ENCODE results near the gene DOCK4. TPM values are rescaled to one million over a fixed set of nuclear protein-coding genes. Genes with fewer than 3 reads are reported as not detected.

The DOCK4 gene
- total RNA-seq, 4 donors from 2014 or later = 30.8 to 49.8 (median 37.2) TPM

DNA sequence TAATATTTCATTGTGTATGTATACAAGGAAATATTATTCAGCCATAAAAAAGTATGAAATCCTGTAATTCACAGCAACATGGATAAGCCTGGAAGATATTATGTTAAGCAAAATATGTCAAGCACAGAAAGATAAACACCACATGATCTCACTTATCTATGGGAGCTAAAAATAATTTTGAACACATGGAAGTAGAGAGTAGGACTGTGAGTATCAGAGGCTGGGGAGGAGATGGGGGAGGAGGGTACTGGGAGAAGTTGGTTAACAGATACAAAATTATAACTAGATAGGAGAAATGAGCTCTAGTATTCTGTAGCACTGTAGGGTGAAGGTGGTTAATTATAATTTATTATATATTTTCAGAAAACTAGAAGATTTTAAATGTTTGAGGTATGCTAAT lies 132.7 kb downstream of the DOCK4 start:
- Histone ChIP-seq H3K36me3 (no peaks in the 10 kb centered on the region), H3K27me3 (no peaks in the 10 kb centered on the region), H3K9me3 (peaks cover 0 to 9% (median 0%) of the 10 kb centered on the region in 4 donors), H3K27ac (no peak overlapping the region), H3K4me3 (no peak overlapping the region), H3K4me1 (peaks cover 0 to 16% (median 2%) of the 10 kb centered on the region in 4 donors)
- TF ChIP-seq EP300 (IDR thresholded peaks at IDR 0.05) = no peak
- no peak for TF ChIP-seq POLR2A (IDR thresholded peaks at IDR 0.05)
- TF ChIP-seq, protein P1, sequence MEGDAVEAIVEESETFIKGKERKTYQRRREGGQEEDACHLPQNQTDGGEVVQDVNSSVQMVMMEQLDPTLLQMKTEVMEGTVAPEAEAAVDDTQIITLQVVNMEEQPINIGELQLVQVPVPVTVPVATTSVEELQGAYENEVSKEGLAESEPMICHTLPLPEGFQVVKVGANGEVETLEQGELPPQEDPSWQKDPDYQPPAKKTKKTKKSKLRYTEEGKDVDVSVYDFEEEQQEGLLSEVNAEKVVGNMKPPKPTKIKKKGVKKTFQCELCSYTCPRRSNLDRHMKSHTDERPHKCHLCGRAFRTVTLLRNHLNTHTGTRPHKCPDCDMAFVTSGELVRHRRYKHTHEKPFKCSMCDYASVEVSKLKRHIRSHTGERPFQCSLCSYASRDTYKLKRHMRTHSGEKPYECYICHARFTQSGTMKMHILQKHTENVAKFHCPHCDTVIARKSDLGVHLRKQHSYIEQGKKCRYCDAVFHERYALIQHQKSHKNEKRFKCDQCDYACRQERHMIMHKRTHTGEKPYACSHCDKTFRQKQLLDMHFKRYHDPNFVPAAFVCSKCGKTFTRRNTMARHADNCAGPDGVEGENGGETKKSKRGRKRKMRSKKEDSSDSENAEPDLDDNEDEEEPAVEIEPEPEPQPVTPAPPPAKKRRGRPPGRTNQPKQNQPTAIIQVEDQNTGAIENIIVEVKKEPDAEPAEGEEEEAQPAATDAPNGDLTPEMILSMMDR (IDR thresholded peaks at IDR 0.05) = no peak
- no peak for DNase-seq (ENCODE audit: low spot score in 2 of 2)

DNA sequence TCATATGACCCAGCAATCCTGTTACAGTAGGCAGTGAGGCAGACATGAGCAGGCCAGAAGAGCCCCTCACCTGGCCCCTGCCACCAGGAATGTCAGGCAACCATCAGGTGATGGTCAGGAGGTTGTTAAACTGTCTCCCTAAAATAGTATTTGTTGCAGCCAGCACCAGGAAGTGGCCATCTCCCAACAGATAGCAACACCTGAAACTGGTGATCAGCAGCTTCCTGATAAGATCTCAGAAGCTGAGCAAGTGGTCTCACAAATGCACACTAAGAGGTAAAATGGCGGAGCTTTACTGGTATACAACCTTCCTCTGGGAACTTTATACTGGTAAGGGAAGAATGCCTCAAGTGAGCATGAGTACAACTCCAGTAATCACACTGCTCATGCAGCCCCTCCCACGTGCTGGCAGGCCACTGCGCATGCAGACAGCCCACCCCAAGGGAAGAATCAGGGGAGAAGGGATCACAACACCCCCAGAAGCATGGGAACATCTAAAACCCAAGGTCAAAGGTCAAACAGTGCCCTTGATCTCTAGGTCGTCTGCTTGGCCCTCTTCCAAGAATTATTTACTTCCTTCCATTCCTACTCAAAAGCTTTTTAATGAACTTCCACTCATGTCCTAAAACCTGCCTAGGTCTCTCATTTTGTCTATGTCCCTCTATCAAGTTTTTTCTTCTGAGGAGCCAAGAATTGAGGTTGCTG lies 133.5 kb downstream of the DOCK4 start:
- 58 to 60% methylated on average over 4 of the region's 4 CpGs for WGBS, 2 donors

DNA sequence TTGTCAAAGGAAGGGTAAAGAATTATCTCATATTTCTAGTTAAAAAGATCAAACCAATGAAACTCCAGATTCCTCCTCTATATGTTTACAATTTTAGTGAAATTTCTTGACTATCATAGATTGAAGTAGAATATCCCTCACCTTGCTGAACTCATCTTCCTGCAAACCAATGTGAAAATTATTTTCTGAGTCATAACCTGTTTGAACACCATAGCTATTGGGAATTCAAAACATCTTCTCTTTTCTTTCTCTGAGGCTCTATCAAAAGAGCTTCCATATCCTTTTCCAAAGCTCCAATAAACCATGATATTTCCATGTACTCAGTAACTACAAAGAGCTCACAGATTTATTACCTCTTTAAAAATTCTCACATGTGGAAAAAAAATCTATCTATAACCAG lies 134.3 kb downstream of the DOCK4 start:
- no peaks in the 10 kb centered on the region for H3K27me3 ChIP-seq
- H3K4me1 ChIP-seq = peaks cover 0 to 20% (median 2%) of the 10 kb centered on the region in 4 donors
- no peaks in the 10 kb centered on the region for H3K36me3 ChIP-seq
- TF ChIP-seq, protein P1 (IDR thresholded peaks at IDR 0.05) = no peak
- TF ChIP-seq POLR2A (IDR thresholded peaks at IDR 0.05) (no peak), EP300 (IDR thresholded peaks at IDR 0.05) (no peak)
- DNase-seq (ENCODE audit: low spot score in 2 of 2) = no peak
- H3K4me3 ChIP-seq = no peak overlapping the region
- no peak overlapping the region for H3K27ac ChIP-seq
- H3K9me3 ChIP-seq = peaks cover 0 to 9% (median 0%) of the 10 kb centered on the region in 4 donors

More for the DNA sequence above, 133.5 kb downstream of the DOCK4 start:
- Histone ChIP-seq H3K4me1 (peaks cover 0 to 19% (median 2%) of the 10 kb centered on the region in 4 donors), H3K36me3 (no peaks in the 10 kb centered on the region), H3K27ac (no peak overlapping the region), H3K4me3 (no peak overlapping the region), H3K9me3 (peaks cover 0 to 9% (median 0%) of the 10 kb centered on the region in 4 donors), H3K27me3 (no peaks in the 10 kb centered on the region)
- DNase-seq (ENCODE audit: low spot score in 2 of 2) = no peak
- TF ChIP-seq EP300 (IDR thresholded peaks at IDR 0.05) (no peak), POLR2A (IDR thresholded peaks at IDR 0.05) (no peak)
- TF ChIP-seq, protein P1 (IDR thresholded peaks at IDR 0.05) = no peak

DNA sequence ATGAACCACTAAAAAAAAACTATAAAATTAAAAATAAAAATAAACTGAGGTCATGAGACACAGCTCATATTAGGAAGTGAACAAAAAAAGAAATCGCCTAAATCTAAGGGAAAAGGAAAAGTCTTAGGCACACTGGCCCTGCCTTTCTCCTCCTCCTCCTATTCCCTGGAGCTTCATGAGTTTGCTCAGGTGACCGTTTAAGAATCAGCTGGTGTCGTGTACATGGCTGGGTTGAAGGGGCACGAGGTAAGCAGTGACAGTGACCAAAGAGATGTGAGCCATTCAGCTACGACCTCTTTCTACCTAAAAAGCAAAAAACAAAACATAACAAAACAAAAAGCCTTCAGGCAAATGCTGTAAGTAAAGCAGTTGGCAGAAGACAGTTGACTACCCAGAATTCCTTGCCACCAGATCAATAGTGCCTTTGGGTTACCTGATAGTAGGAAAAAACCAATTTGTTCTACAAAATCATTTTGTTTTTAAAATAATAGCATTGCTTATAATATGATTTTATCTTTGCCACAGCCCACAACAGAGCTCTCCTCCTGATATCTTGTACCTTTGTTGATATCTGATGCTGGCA lies 135.4 kb downstream of the DOCK4 start:
- 85 to 87% methylated on average over 5 of the region's 5 CpGs for WGBS, 2 donors
- Histone ChIP-seq H3K9me3 (peaks cover 0 to 9% (median 0%) of the 10 kb centered on the region in 4 donors), H3K27ac (no peak overlapping the region), H3K36me3 (no peaks in the 10 kb centered on the region), H3K27me3 (no peaks in the 10 kb centered on the region), H3K4me3 (no peak overlapping the region), H3K4me1 (peaks cover 0 to 11% (median 2%) of the 10 kb centered on the region in 4 donors)
- TF ChIP-seq EP300 (IDR thresholded peaks at IDR 0.05) = no peak
- TF ChIP-seq, protein P1 (IDR thresholded peaks at IDR 0.05) = no peak
- TF ChIP-seq POLR2A (IDR thresholded peaks at IDR 0.05) = no peak
- DNase-seq (ENCODE audit: low spot score in 2 of 2) = no peak

DNA sequence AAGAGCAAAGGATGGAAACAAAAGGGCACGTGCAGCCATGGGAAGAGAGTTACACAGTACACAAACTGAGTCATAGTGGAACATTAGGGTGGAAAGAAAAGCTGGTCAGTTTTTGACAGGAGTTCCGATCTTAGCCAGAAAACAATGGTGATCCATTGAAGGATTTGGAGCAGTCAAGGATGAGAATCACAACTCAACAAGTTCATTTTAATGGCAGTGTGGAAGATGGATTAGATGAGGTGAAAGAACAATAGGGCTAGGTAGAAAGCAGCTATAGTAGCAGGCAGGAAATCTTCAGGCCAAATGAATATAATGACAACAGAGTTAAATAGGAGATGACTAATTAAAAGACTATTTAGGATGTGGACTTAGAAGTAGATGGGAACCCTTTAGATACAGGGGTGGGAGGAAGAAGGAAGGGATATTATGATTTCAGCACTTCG lies 136.3 kb downstream of the DOCK4 start:
- 83 to 87% methylated on average over 3 of the region's 3 CpGs for whole genome bisulfite sequencing, 2 donors
- no peak overlapping the region for H3K4me3 ChIP-seq
- TF ChIP-seq EP300 (IDR thresholded peaks at IDR 0.05) (no peak), POLR2A (IDR thresholded peaks at IDR 0.05) (no peak)
- TF ChIP-seq, protein P1 (IDR thresholded peaks at IDR 0.05) = no peak

More for the DNA sequence above, 136.3 kb downstream of the DOCK4 start:
- no peak for DNase-seq (ENCODE audit: low spot score in 2 of 2)
- no peaks in the 10 kb centered on the region for H3K27me3 ChIP-seq
- no peak overlapping the region for H3K27ac ChIP-seq
- no peaks in the 10 kb centered on the region for H3K36me3 ChIP-seq
- H3K9me3 ChIP-seq = peaks cover 0 to 9% (median 0%) of the 10 kb centered on the region in 4 donors
- H3K4me1 ChIP-seq = peaks cover 0 to 11% (median 2%) of the 10 kb centered on the region in 4 donors
